H1 (cell line): ENCODE results near the gene PRMT1. TPM values are rescaled to one million over a fixed set of nuclear protein-coding genes. Genes with fewer than 3 reads are reported as not detected.

ENCODE experiments used
- CTCF ChIA-PET: fragments of 300-600 bp; sonication (Branson Sonifier 250); formaldehyde crosslinking; loops from one replicate; lab custom pipeline; 2021; ENCODE audit not compliant: partially characterized antibody; lab: Charles Lee
- POLR2A ChIA-PET: fragments of 300-600 bp; sonication (Branson Sonifier 250); formaldehyde crosslinking; loops from one replicate; lab custom pipeline; 2021; ENCODE audit warnings: inconsistent platforms; ENCODE audit not compliant: partially characterized antibody; lab: Charles Lee
- DNase-seq, 2 experiments: peaks; one replicate each; pipeline versions ENCODE4 v3.0.0 to v3.0.0-alpha.2; 2010 to 2022; ENCODE audit warnings: low spot score in 2 of 2, low read depth in 1 of 2, mixed read lengths in 1 of 2
- FAIRE-seq: peaks from 2 replicates; lab custom pipeline; 2011; peaks lifted over from hg19 to GRCh38; lab: Jason Lieb, UNC
- H2AFZ ChIP-seq: 2 replicates; pipeline ENCODE4 v1.8.1; 2012; ENCODE audit warnings: low read length, inconsistent platforms
- H2AK5ac ChIP-seq: 2 replicates; pipeline ENCODE4 v1.6.1; 2013; ENCODE audit warnings: low read depth, low read length
- H2BK120ac ChIP-seq: replicated peaks from 2 replicates; pipeline ENCODE3; 2013; ENCODE audit warnings: low read depth, low read length, inconsistent platforms
- H2BK12ac ChIP-seq: 2 replicates; pipeline ENCODE4 v1.6.1; 2013; ENCODE audit warnings: low read depth, low read length
- H2BK15ac ChIP-seq: 2 replicates; pipeline ENCODE4 v1.6.1; 2013; ENCODE audit warnings: low read length
- H2BK20ac ChIP-seq: 2 replicates; pipeline ENCODE4 v1.6.1; 2013; ENCODE audit warnings: low read length
- H2BK5ac ChIP-seq: 2 replicates; pipeline ENCODE4 v1.6.1; 2013; ENCODE audit warnings: low read depth, low read length
- H3K14ac ChIP-seq: 2 replicates; pipeline ENCODE4 v1.6.1; 2013; ENCODE audit warnings: inconsistent platforms; ENCODE audit not compliant: insufficient read length
- H3K18ac ChIP-seq: 2 replicates; pipeline ENCODE4 v1.6.1; 2013; ENCODE audit warnings: low read length; ENCODE audit errors: extremely low read depth
- H3K23ac ChIP-seq: 2 replicates; pipeline ENCODE4 v1.6.1; 2013; ENCODE audit warnings: inconsistent platforms; ENCODE audit not compliant: insufficient read length
- H3K23me2 ChIP-seq: 2 replicates; pipeline ENCODE4 v1.6.1; 2013; ENCODE audit warnings: low read depth, low read length
- H3K27ac ChIP-seq: 2 replicates; pipeline ENCODE4 v1.6.1; 2011; ENCODE audit warnings: low read depth, low read length, inconsistent platforms
- H3K27me3 ChIP-seq, 4 experiments: replicated peaks in 1 of 4; 1 replicate in 1 of 4; 2 replicates in 3 of 4; pipeline versions ENCODE4 v1.6.1 to v1.8.1; 2011 to 2013; ENCODE audit warnings: low read length in 3 of 4, mild to moderate bottlenecking in 3 of 4, inconsistent platforms in 2 of 4, mixed read lengths in 2 of 4, moderate library complexity in 1 of 4; ENCODE audit not compliant: control insufficient read depth in 3 of 4, insufficient read depth in 3 of 4; ENCODE audit errors: extremely low read depth in 1 of 4
- H3K36me3 ChIP-seq, 4 experiments: 2 replicates each; pipeline versions ENCODE4 v1.6.1 to v1.8.1; 2011 to 2013; ENCODE audit warnings: mild to moderate bottlenecking in 4 of 4, low read length in 3 of 4, moderate library complexity in 2 of 4, control low read depth in 1 of 4, inconsistent platforms in 1 of 4; ENCODE audit not compliant: insufficient read depth in 4 of 4, control insufficient read depth in 2 of 4
- H3K4ac ChIP-seq: replicated peaks from 2 replicates; pipeline ENCODE3; 2013; ENCODE audit warnings: low read length, low read depth, mixed read lengths, inconsistent platforms; ENCODE audit not compliant: insufficient read length
- H3K4me1 ChIP-seq, 4 experiments: replicated peaks in 1 of 4; 1 replicate in 1 of 4; 2 replicates in 3 of 4; pipeline versions ENCODE4 v1.6.1 to v1.8.1; 2011 to 2013; ENCODE audit warnings: low read length in 3 of 4, inconsistent platforms in 2 of 4, mixed read lengths in 1 of 4; ENCODE audit not compliant: insufficient read depth in 4 of 4, control insufficient read depth in 3 of 4
- H3K4me2 ChIP-seq, 2 experiments: 2 replicates each; pipeline versions ENCODE4 v1.6.1 to v1.8.1; 2011 to 2013; ENCODE audit warnings: low read depth in 2 of 2, low read length in 2 of 2, control low read depth in 1 of 2, inconsistent platforms in 1 of 2, mild to moderate bottlenecking in 1 of 2; ENCODE audit not compliant: insufficient read depth in 1 of 2
- H3K4me3 ChIP-seq, 4 experiments: fragments of 200-600, 300-600 bp in 1 of 4; sonication (generic), shearing (Covaris generic), sonication (Bioruptor Twin) in 1 of 4; 2 replicates each; pipeline versions ENCODE4 v1.5.1 to v1.8.1; 2011 to 2016; ENCODE audit warnings: low read length in 4 of 4, low read depth in 3 of 4, control low read depth in 2 of 4, inconsistent platforms in 2 of 4, mild to moderate bottlenecking in 2 of 4, mixed read lengths in 1 of 4, moderate library complexity in 1 of 4; ENCODE audit not compliant: insufficient read depth in 2 of 4; ENCODE audit errors: extremely low read depth in 1 of 4
- H3K56ac ChIP-seq: replicated peaks from 2 replicates; pipeline ENCODE3; 2013; ENCODE audit warnings: low read depth, mild to moderate bottlenecking, mixed read lengths, low read length, inconsistent platforms; ENCODE audit not compliant: insufficient read length
- H3K79me1 ChIP-seq: 2 replicates; pipeline ENCODE4 v1.6.1; 2013; ENCODE audit warnings: low read depth, low read length, control low read depth
- H3K79me2 ChIP-seq, 2 experiments: 2 replicates each; pipeline versions ENCODE4 v1.6.1 to v1.8.1; 2012 to 2013; ENCODE audit warnings: low read length in 2 of 2, mild to moderate bottlenecking in 2 of 2, inconsistent platforms in 1 of 2; ENCODE audit not compliant: insufficient read depth in 2 of 2, control insufficient read depth in 1 of 2
- H3K9ac ChIP-seq, 4 experiments: replicated peaks in 1 of 4; 1 replicate in 1 of 4; 2 replicates in 3 of 4; pipeline versions ENCODE4 v1.6.1 to v1.8.1; 2011 to 2013; ENCODE audit warnings: low read depth in 3 of 4, low read length in 3 of 4, control low read depth in 2 of 4, mild to moderate bottlenecking in 2 of 4, moderate library complexity in 2 of 4, inconsistent platforms in 1 of 4; ENCODE audit errors: extremely low read depth in 1 of 4
- H3K9me3 ChIP-seq, 2 experiments: 2 replicates each; pipeline versions ENCODE4 v1.6.1 to v1.8.1; 2012 to 2013; ENCODE audit warnings: mild to moderate bottlenecking in 2 of 2, moderate library complexity in 2 of 2, control low read depth in 1 of 2, inconsistent platforms in 1 of 2, low read depth in 1 of 2, low read length in 1 of 2, mixed read lengths in 1 of 2; ENCODE audit not compliant: insufficient read depth in 2 of 2
- H4K20me1 ChIP-seq, 2 experiments: replicated peaks in 1 of 2; 2 replicates each; pipeline versions ENCODE3 to v1.8.1; 2011 to 2013; ENCODE audit warnings: inconsistent platforms in 2 of 2, low read length in 2 of 2, mild to moderate bottlenecking in 1 of 2; ENCODE audit not compliant: insufficient read depth in 2 of 2, control insufficient read depth in 1 of 2
- H4K5ac ChIP-seq: 2 replicates; pipeline ENCODE4 v1.6.1; 2013; ENCODE audit warnings: low read length, low read depth, mixed read lengths, inconsistent platforms; ENCODE audit not compliant: insufficient read length
- H4K8ac ChIP-seq: 2 replicates; pipeline ENCODE4 v1.8.0; 2013; ENCODE audit warnings: mild to moderate bottlenecking, moderate library complexity, low read length, inconsistent platforms; ENCODE audit not compliant: insufficient read depth; ENCODE audit errors: extremely low read depth
- H4K91ac ChIP-seq: replicated peaks from 2 replicates; pipeline ENCODE3; 2013; ENCODE audit warnings: low read length, mixed read lengths, inconsistent platforms; ENCODE audit not compliant: insufficient read length
- ASH2L ChIP-seq: fragments of 200-600, 300-600 bp; sonication (generic); IDR thresholded peaks from one replicate; pipeline ENCODE4 v1.7.1; 2017; ENCODE audit warnings: low read length
- BACH1 ChIP-seq: IDR thresholded peaks from 2 replicates; pipeline ENCODE4 v1.6.1; 2012; ENCODE audit warnings: low read length, improper control_type of control experiment
- CHD2 ChIP-seq: IDR thresholded peaks from 2 replicates; pipeline ENCODE4 v1.6.1; 2012; ENCODE audit warnings: low read length, improper control_type of control experiment
- CREB1 ChIP-seq: IDR thresholded peaks from 2 replicates; pipeline ENCODE4 v1.6.1; 2012; ENCODE audit warnings: inconsistent platforms
- MAFK ChIP-seq: IDR thresholded peaks from 2 replicates; pipeline ENCODE4 v1.6.1; 2012; ENCODE audit warnings: low read depth, mild to moderate bottlenecking, improper control_type of control experiment, low read length
- SIRT6 ChIP-seq: IDR thresholded peaks from one replicate; pipeline ENCODE4 v1.7.1; 2012; ENCODE audit warnings: low read length, inconsistent platforms
- WGBS, 2 experiments: shearing (Covaris generic) in 1 of 2; methylation state at CpG; one replicate each; pipeline versions ENCODE4 v1.1.6 to v1.1.7; 2013 to 2015; ENCODE audit warnings: low lambda C conversion rate in 2 of 2, mixed read lengths in 2 of 2, inconsistent platforms in 1 of 2, low coverage in 1 of 2, missing lambda C conversion rate in 1 of 2; ENCODE audit not compliant: insufficient replicate concordance in 2 of 2, insufficient coverage in 1 of 2, insufficient read length in 1 of 2; ENCODE audit errors: extremely low coverage in 1 of 2, missing lambda C conversion rate in 1 of 2; 5-methylcytosine and 5-hydroxymethylcytosine counted together
- polyA plus RNA-seq, 7 experiments: library from polyadenylated mRNA; depleted of rRNA in 3 of 7; stranded (reverse) in 5 of 7; unstranded in 2 of 7; fragments of >200 nt in 5 of 7; fragments of 200-250 nt in 2 of 7; gene quantifications; 1 replicate in 5 of 7; 2 replicates in 1 of 7; 4 replicates in 1 of 7; pipeline versions ENCODE4 v1.2.1 to v1.2.3, GENCODE V29; 2011 to 2013; ENCODE audit warnings: missing spikeins in 2 of 7, mixed read lengths in 2 of 7
- total RNA-seq: library from RNA; stranded (reverse); fragmentation: NEBNext Ultra II Directional; extraction: Animal tissue kit (Norgen Biotek cat#: 25700); gene quantifications from 2 replicates; pipeline ENCODE4 v1.2.1, GENCODE V29; 2021

Gene PRMT1
- total and polyA plus RNA-seq, 2 of the 8 experiments (the other 6 are each of a cell fraction or from before 2014, with no cell fraction given): 561 to 1,215 TPM

- peak overlapping the region; percentile 85 to 89 for H3K4me2 ChIP-seq
- peak overlapping the region; percentile 86 for H2BK5ac ChIP-seq
- CTCF ChIA-PET: interaction anchor here (1.3 to 2.3 kb wide), 6 partner anchors 10 to 25 kb away, joined by 4 to 13 read pairs (median 6); partner anchors contain the start of gene ADM5
- H3K18ac ChIP-seq: peak overlapping the region; percentile 96
- H3K56ac ChIP-seq: peak overlapping the region; percentile 86
- H3K27ac ChIP-seq: peak overlapping the region; percentile 72
- H3K4me1 ChIP-seq: peaks cover 0 to 7% (median 2%) of the 10 kb centered on the region in 4 experiments; a peak in 4 of 7 replicates
- H3K36me3 ChIP-seq: peaks cover 12 to 38% (median 28%) of the 10 kb centered on the region in 4 experiments; a peak in 7 of 8 replicates
- no peaks in the 10 kb centered on the region for H3K27me3 ChIP-seq
- H2AFZ ChIP-seq: no peak overlapping the region
- peaks cover 9 to 10% of the 10 kb centered on the region in 2 experiments for H4K20me1 ChIP-seq
- POLR2A ChIA-PET: interaction anchor here (0.8 to 18.0 kb wide), 12 partner anchors 9 to 144 kb away, joined by 3 to 275 read pairs (median 8); partner anchors contain the start of genes ADM5, CPT1C, NOSIP and PRMT1
- H2BK15ac ChIP-seq: no peak overlapping the region
- peak overlapping the region; percentile 89 to 98 (median 96) for H3K4me3 ChIP-seq
- no peak for DNase-seq
- no peak overlapping the region for H3K14ac ChIP-seq
- H3K23me2 ChIP-seq: peaks cover 15% of the 10 kb centered on the region
- TF ChIP-seq BACH1 (no peak), MAFK (no peak), CHD2 (no peak), SIRT6 (no peak), ASH2L (peak; percentile 5), CREB1 (no peak)
- H4K8ac ChIP-seq: peak overlapping the region; percentile 69; the same call in 1 of the 2 replicates
- peak overlapping the region; percentile 90 for H4K5ac ChIP-seq
- peak overlapping the region; percentile 54 for H4K91ac ChIP-seq
- H3K4ac ChIP-seq: no peak overlapping the region
- no peak for FAIRE-seq
- H3K9me3 ChIP-seq: peaks cover 7% of the 10 kb centered on the region in 2 experiments
- H3K9ac ChIP-seq: peak overlapping the region; percentile 49 to 92 (median 80)
- no peak overlapping the region for H2BK120ac ChIP-seq
- no peak overlapping the region for H2BK20ac ChIP-seq
- H2BK12ac ChIP-seq: peak overlapping the region; percentile 43; the same call in 1 of the 2 replicates
- H3K79me2 ChIP-seq: peaks cover 5 to 32% of the 10 kb centered on the region in 2 experiments; a peak in 2 of 4 replicates
- WGBS, 2 experiments: 2% methylated on average over 7 of the region's 7 CpGs; no CpG with 5 or more reads in 1 of the 2 experiments
- H3K79me1 ChIP-seq: peaks cover 5% of the 10 kb centered on the region
- no peak overlapping the region for H3K23ac ChIP-seq
- H2AK5ac ChIP-seq: peak overlapping the region; percentile 66; the same call in 1 of the 2 replicates
Observed at GRCh38 chr19:49665036-49665350, 12.1 kb upstream of the PRMT1 start.
